IMR-90 (cell line): ENCODE data around the gene HPF1. TPM values are rescaled to one million over a fixed set of nuclear protein-coding genes. Genes with fewer than 3 reads are reported as not detected.

Experiments
- ATAC-seq: fragments of 200-7000 bp; cut with Tn5 transposase; 2 replicates; pipeline ENCODE4 v1.9.1; 2020; ENCODE audit warnings: low read depth, mild to moderate bottlenecking, moderate library complexity
- BruUV-seq: library from RNA; stranded (reverse); fragments of 400-500 nt; replicated peaks from 2 replicates; lab custom pipeline; 2021; lab: Mats Ljungman, UMichigan
- CTCF ChIA-PET: fragments of 300-600 bp; formaldehyde crosslinking; extraction: SDS; loops from one replicate; lab custom pipeline; 2021; ENCODE audit warnings: antibody characterized with exemption; lab: Yijun Ruan, JAX
- POLR2A ChIA-PET: fragments of 300-600 bp; sonication (Branson Sonifier 250); formaldehyde crosslinking; loops from one replicate; lab custom pipeline; 2022; ENCODE audit warnings: antibody characterized with exemption; ENCODE audit not compliant: unreplicated experiment; lab: Charles Lee
- DNase-seq: peaks from one replicate; pipeline ENCODE4 v3.0.0; 2013
- H2AFZ ChIP-seq: replicated peaks from 2 replicates; pipeline ENCODE3; 2013; ENCODE audit warnings: low read length, mild to moderate bottlenecking; ENCODE audit not compliant: poor library complexity
- H2AK5ac ChIP-seq: 2 replicates; pipeline ENCODE4 v1.6.1; 2013; ENCODE audit warnings: low read depth, low read length, inconsistent platforms
- H2AK9ac ChIP-seq: replicated peaks from 2 replicates; pipeline ENCODE3; 2013; ENCODE audit warnings: mild to moderate bottlenecking, low read depth, low read length, moderate library complexity; ENCODE audit not compliant: poor library complexity
- H2BK120ac ChIP-seq: 2 replicates; pipeline ENCODE4 v1.6.1; 2013; ENCODE audit warnings: low read depth, low read length, inconsistent platforms
- H2BK15ac ChIP-seq: 3 replicates; pipeline ENCODE4 v1.6.1; 2013; ENCODE audit warnings: low read depth, low read length, inconsistent platforms
- H2BK20ac ChIP-seq: 2 replicates; pipeline ENCODE4 v1.6.1; 2013; ENCODE audit warnings: low read depth, mild to moderate bottlenecking, inconsistent platforms, low read length, moderate library complexity
- H2BK5ac ChIP-seq: 2 replicates; pipeline ENCODE4 v1.6.1; 2013; ENCODE audit warnings: mild to moderate bottlenecking, low read depth, low read length, inconsistent platforms; ENCODE audit not compliant: poor library complexity, severe bottlenecking
- H3K14ac ChIP-seq: replicated peaks from 2 replicates; pipeline ENCODE4 v1.6.1; 2013; ENCODE audit warnings: low read depth, low read length, inconsistent platforms
- H3K18ac ChIP-seq: 2 replicates; pipeline ENCODE4 v1.6.1; 2013; ENCODE audit warnings: low read depth, low read length, control low read depth
- H3K23ac ChIP-seq: 2 replicates; pipeline ENCODE4 v1.6.1; 2013; ENCODE audit warnings: low read depth, low read length, inconsistent platforms
- H3K27ac ChIP-seq: 2 replicates; pipeline ENCODE4 v1.5.1; 2013; ENCODE audit warnings: mild to moderate bottlenecking, control low read depth, low read length; ENCODE audit not compliant: insufficient read depth
- H3K27me3 ChIP-seq: 2 replicates; pipeline ENCODE4 v1.6.1; 2013; ENCODE audit warnings: low read length; ENCODE audit not compliant: control insufficient read depth, insufficient read depth
- H3K36me3 ChIP-seq: 2 replicates; pipeline ENCODE4 v1.6.1; 2013; ENCODE audit warnings: low read length, mixed read lengths; ENCODE audit not compliant: control insufficient read depth, insufficient read depth
- H3K4ac ChIP-seq: 2 replicates; pipeline ENCODE4 v1.6.1; 2013; ENCODE audit warnings: low read depth, low read length, inconsistent platforms
- H3K4me1 ChIP-seq: 2 replicates; pipeline ENCODE4 v1.6.1; 2013; ENCODE audit warnings: low read length, mixed read lengths; ENCODE audit not compliant: control insufficient read depth, insufficient read depth
- H3K4me2 ChIP-seq: 2 replicates; pipeline ENCODE4 v1.6.1; 2013; ENCODE audit warnings: low read depth, mild to moderate bottlenecking, control low read depth, low read length, moderate library complexity
- H3K4me3 ChIP-seq: 2 replicates; pipeline ENCODE4 v1.5.1; 2013; ENCODE audit warnings: low read depth, mild to moderate bottlenecking, control low read depth, low read length, moderate library complexity; ENCODE audit not compliant: insufficient read depth
- H3K56ac ChIP-seq: 2 replicates; pipeline ENCODE4 v1.6.1; 2013; ENCODE audit warnings: low read length, inconsistent platforms; ENCODE audit not compliant: insufficient read depth; ENCODE audit errors: extremely low read depth
- H3K79me1 ChIP-seq, 2 experiments: 2 replicates each; pipeline ENCODE4 v1.6.1; 2013; ENCODE audit warnings: low read length in 2 of 2, inconsistent platforms in 1 of 2, low read depth in 1 of 2
- H3K9ac ChIP-seq: 2 replicates; pipeline ENCODE4 v1.6.1; 2013; ENCODE audit warnings: low read depth, low read length, control low read depth
- H3K9me1 ChIP-seq: 2 replicates; pipeline ENCODE4 v1.6.1; 2013; ENCODE audit warnings: low read length, inconsistent platforms; ENCODE audit not compliant: insufficient read depth
- H3K9me3 ChIP-seq: 2 replicates; pipeline ENCODE4 v1.6.1; 2013; ENCODE audit warnings: low read length; ENCODE audit not compliant: control insufficient read depth, insufficient read depth
- H4K20me1 ChIP-seq: 2 replicates; pipeline ENCODE4 v1.6.1; 2013; ENCODE audit warnings: low read length, inconsistent platforms; ENCODE audit not compliant: insufficient read depth
- H4K5ac ChIP-seq: 2 replicates; pipeline ENCODE4 v1.6.1; 2013; ENCODE audit warnings: mild to moderate bottlenecking, low read depth, low read length, control low read depth
- H4K8ac ChIP-seq, 2 experiments: 2 replicates each; pipeline ENCODE4 v1.6.1; 2013; ENCODE audit warnings: low read depth in 2 of 2, low read length in 2 of 2, control low read depth in 1 of 2, inconsistent platforms in 1 of 2
- H4K91ac ChIP-seq: 2 replicates; pipeline ENCODE4 v1.6.1; 2013; ENCODE audit warnings: low read depth, low read length, inconsistent platforms; ENCODE audit not compliant: insufficient read depth
- BHLHE40 ChIP-seq: fragments of 150-350 bp; IDR thresholded peaks from 2 replicates; pipeline ENCODE4 v1.6.1; 2016; ENCODE audit warnings: mild to moderate bottlenecking, low read depth, low read length
- FOS ChIP-seq: fragments of 150-350 bp; IDR thresholded peaks from 2 replicates; pipeline ENCODE4 v1.6.1; 2016; ENCODE audit warnings: low read depth, low read length
- MAZ ChIP-seq: IDR thresholded peaks from 2 replicates; pipeline ENCODE4 v1.6.1; 2012; ENCODE audit warnings: low read depth, mild to moderate bottlenecking, low read length, improper control_type of control experiment, moderate library complexity, borderline replicate concordance
- NFE2L2 ChIP-seq: fragments of 150-350 bp; IDR thresholded peaks from 2 replicates; pipeline ENCODE4 v1.6.1; 2016; ENCODE audit warnings: low read depth, mild to moderate bottlenecking, low read length
- POLR2A ChIP-seq: IDR thresholded peaks from 2 replicates; pipeline ENCODE4 v1.6.1; 2012; ENCODE audit warnings: mild to moderate bottlenecking, low read depth, low read length
- dilution Hi-C: fragments of 300-500 bp; cut with HindIII; formaldehyde crosslinking; loops from one replicate; pipeline ENCODE4 v1.14.3; 2018; ENCODE audit warnings: low sequenced_read_pairs; ENCODE audit not compliant: unreplicated experiment
- in situ Hi-C: fragments of 300-500 bp; cut with MboI; formaldehyde crosslinking; loops from 3 replicates; pipeline ENCODE4 v1.14.3; 2019; ENCODE audit warnings: low sequenced_read_pairs, inconsistent platforms, mixed read lengths
- intact Hi-C: fragments of 100-400 bp; cut with micrococcal nuclease; formaldehyde crosslinking; loops from 2 replicates; pipeline ENCODE4 v1.10.0; 2022
- polyA plus RNA-seq, 3 experiments: library from polyadenylated mRNA; depleted of rRNA; stranded (reverse); fragments of >200 nt; gene quantifications; 2 replicates each; pipeline ENCODE4 v1.2.3, GENCODE V29; 2012; ENCODE audit warnings: low replicate concordance in 1 of 3
- total RNA-seq: library from RNA; depleted of rRNA; stranded (reverse); fragments of >200 nt; gene quantifications from 2 replicates; pipeline ENCODE4 v1.2.3, GENCODE V29; 2012

The HPF1 gene
- total and polyA plus RNA-seq, 2 of the 4 experiments (the other 2 are of a cell fraction) = 15.2 to 24.9 TPM

DNA sequence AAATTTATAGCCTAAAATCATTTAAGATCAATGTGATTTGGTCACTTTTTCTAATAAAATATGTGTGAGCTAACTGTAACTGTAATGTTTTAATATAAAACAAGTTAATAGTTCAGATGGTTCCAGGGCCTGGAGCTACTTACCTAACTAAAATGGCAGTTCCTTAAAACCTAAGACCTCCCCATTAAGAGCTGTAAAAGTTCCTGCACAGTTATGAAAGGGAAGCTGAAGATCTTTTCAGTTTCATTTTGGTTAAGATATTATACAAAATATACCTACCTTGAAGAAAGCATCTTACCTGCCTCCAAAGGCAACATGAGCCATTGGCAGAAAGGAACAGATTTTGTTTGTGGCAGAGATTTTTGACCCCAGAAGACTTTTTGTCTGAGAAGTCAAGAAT, 30.1 kb downstream of the HPF1 start:
- Histone ChIP-seq H2AFZ (no peak overlapping the region), H3K23ac (no peak overlapping the region), H3K9ac (no peak overlapping the region), H3K18ac (no peak overlapping the region), H3K9me3 (no peaks in the 10 kb centered on the region), H4K8ac (no peak overlapping the region), H2AK9ac (no peak overlapping the region), H4K5ac (no peak overlapping the region), H3K56ac (no peak overlapping the region), H3K4me1 (peaks cover 5% of the 10 kb centered on the region; the same call in 1 of the 2 replicates), H4K20me1 (no peaks in the 10 kb centered on the region), H2BK5ac (no peak overlapping the region), H3K14ac (no peak overlapping the region), H4K91ac (no peak overlapping the region), H3K4ac (no peak overlapping the region), H2AK5ac (no peak overlapping the region), H3K36me3 (peaks cover 10% of the 10 kb centered on the region), H2BK120ac (no peak overlapping the region), H3K27me3 (no peaks in the 10 kb centered on the region), H2BK20ac (no peak overlapping the region), H3K9me1 (peaks cover 4% of the 10 kb centered on the region; the same call in 1 of the 2 replicates), H3K4me3 (no peak overlapping the region), H3K27ac (no peak overlapping the region), H2BK15ac (no peak overlapping the region), H3K79me1 (no peaks in the 10 kb centered on the region), H3K4me2 (no peak overlapping the region)
- dilution Hi-C loops = no loop called here
- ChIA-PET POLR2A (no interaction called here), CTCF (interaction anchor here (0.6 to 0.7 kb wide), 2 partner anchors 23 to 128 kb away, joined by 3 read pairs; no protein-coding TSS in a partner anchor)
- TF ChIP-seq BHLHE40 = no peak
- TF ChIP-seq POLR2A = no peak
- no peak for TF ChIP-seq FOS
- no peak for TF ChIP-seq NFE2L2
- no peak for TF ChIP-seq MAZ
- ATAC-seq = no peak
- intact Hi-C loops = no loop called here
- DNase-seq = no peak
- in situ Hi-C loops = no loop called here
- BruUV-seq = no TSS peak
